ENCODE results near the gene FYB1. TPM values are rescaled to one million over a fixed set of nuclear protein-coding genes. Genes with fewer than 3 reads are reported as not detected.

The FYB1 gene
- total RNA-seq, 2 donors from 2014 or later = 95.7 to 153 TPM

DNA sequence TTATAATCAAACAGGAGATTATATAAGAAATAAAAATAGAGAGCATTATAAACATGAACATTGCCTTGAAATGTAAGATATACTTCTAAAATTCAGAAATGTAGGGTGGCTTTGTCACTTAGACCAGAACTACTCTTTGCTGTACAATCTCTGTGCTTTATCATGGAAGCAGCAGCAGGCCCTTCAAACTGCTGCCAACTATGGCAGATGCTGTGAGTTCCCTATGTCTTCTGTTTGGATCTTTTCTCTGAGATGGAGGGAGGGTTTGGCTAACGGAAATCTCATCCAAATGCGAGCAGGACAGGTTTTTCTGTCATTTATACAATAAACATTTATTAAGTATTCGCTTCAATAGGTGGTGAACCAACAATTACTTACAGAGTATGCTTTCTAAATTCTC is 110.4 kb downstream of the FYB1 start:
- Mint-ChIP-seq H3K4me3 (no peak overlapping the region), H3K27ac (peak overlapping the region; percentile 15), H3K9me3 (no peaks in the 10 kb centered on the region), H3K36me3 (ENCODE audit: low read depth) (peaks cover 93% of the 10 kb centered on the region), H3K4me1 (peaks cover 4% of the 10 kb centered on the region), H3K27me3 (no peaks in the 10 kb centered on the region)
- ATAC-seq (replicated peaks) = no peak

GRCh38 chr5:39107350-39107749 is 112.0 kb downstream of the FYB1 start:
- no peak for ATAC-seq (replicated peaks)
- Mint-ChIP-seq H3K36me3 (ENCODE audit: low read depth) (peaks cover 93% of the 10 kb centered on the region), H3K4me3 (no peak overlapping the region), H3K27ac (no peak overlapping the region), H3K27me3 (no peaks in the 10 kb centered on the region), H3K9me3 (no peaks in the 10 kb centered on the region), H3K4me1 (peaks cover 18% of the 10 kb centered on the region)

GRCh38 chr5:39106322-39106721 is 113.0 kb downstream of the FYB1 start:
- H3K4me3 Mint-ChIP-seq = no peak overlapping the region
- no peaks in the 10 kb centered on the region for H3K9me3 Mint-ChIP-seq
- peaks cover 24% of the 10 kb centered on the region for H3K4me1 Mint-ChIP-seq
- no peak overlapping the region for H3K27ac Mint-ChIP-seq
- no peak for ATAC-seq (replicated peaks)
- no peaks in the 10 kb centered on the region for H3K27me3 Mint-ChIP-seq
- peaks cover 89% of the 10 kb centered on the region for H3K36me3 Mint-ChIP-seq (ENCODE audit: low read depth)

- H3K4me3 Mint-ChIP-seq = no peak overlapping the region
- H3K9me3 Mint-ChIP-seq = no peaks in the 10 kb centered on the region
- no peaks in the 10 kb centered on the region for H3K27me3 Mint-ChIP-seq
- H3K4me1 Mint-ChIP-seq = peaks cover 36% of the 10 kb centered on the region
- H3K27ac Mint-ChIP-seq = peak overlapping the region; percentile 45
- H3K36me3 Mint-ChIP-seq (ENCODE audit: low read depth) = peaks cover 73% of the 10 kb centered on the region
- ATAC-seq (replicated peaks) = no peak
Observed at GRCh38 chr5:39104221-39104620, 115.1 kb downstream of the FYB1 start.

- no peaks in the 10 kb centered on the region for H3K9me3 Mint-ChIP-seq
- peak overlapping the region; percentile 45 for H3K27ac Mint-ChIP-seq
- H3K4me1 Mint-ChIP-seq = peaks cover 36% of the 10 kb centered on the region
Observed at GRCh38 chr5:39102684-39103155, 116.6 kb downstream of the FYB1 start.

DNA sequence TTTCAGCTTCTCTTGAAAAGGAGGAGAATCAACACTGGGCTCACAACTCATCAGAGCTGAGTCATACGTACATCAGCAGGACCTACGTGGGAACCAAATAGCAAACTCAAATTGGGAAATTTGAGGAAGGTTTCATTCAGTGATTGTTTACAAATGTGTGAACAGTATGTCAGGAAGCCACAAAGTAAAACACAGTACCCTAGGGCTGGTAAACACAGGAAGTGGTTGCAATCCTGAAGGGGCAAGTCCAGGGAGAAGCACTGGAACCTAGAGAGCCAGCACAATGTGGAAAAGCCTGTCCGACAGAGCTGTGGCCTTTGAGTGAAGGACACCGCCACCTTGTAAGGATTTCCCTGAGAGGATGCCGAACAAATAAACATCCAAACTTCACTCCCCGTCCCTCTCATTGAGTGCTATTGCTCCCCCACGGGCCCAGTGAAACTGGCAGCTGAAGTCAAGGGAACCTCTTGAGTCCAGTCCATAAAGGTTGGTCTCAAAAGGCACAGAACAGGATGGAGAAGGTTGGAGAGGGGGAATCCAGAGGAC is 118.4 kb downstream of the FYB1 start:
- H3K27me3 Mint-ChIP-seq = no peaks in the 10 kb centered on the region
- peaks cover 41% of the 10 kb centered on the region for H3K36me3 Mint-ChIP-seq (ENCODE audit: low read depth)
- H3K9me3 Mint-ChIP-seq = no peaks in the 10 kb centered on the region
- peak; percentile 83 for ATAC-seq (replicated peaks)
- H3K4me1 Mint-ChIP-seq = peaks cover 36% of the 10 kb centered on the region
- peak overlapping the region; percentile 84 for H3K27ac Mint-ChIP-seq
- H3K4me3 Mint-ChIP-seq = peak overlapping the region; percentile 40

More at GRCh38 chr5:39102684-39103155, 116.6 kb downstream of the FYB1 start:
- Mint-ChIP-seq H3K36me3 (ENCODE audit: low read depth) (peaks cover 59% of the 10 kb centered on the region), H3K27me3 (no peaks in the 10 kb centered on the region), H3K4me3 (no peak overlapping the region)
- ATAC-seq (replicated peaks) = no peak

DNA sequence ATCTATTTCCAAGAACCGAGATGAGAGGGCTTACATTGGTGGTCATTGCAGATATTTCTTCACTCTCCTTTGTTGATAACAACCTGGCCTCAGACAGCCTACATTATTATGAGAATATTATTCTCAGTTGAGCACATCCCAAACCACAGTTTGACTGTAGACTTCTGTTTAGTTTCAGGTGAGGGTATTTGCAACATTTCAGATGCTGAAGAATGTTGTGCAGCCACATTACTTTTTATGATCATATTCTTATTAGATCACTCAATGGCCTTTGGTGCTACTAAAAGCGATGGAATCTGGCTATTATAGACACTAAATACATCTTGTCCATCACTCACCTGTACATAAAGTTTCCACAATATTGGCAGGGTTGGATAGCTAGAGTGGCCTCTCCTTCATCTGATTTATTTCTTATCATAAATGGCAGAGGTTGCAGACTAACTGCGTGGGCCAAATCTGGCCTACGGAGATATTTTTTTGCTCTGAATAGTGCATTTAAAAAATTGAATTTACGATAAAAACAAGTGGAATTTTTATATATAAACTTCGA is 119.0 kb downstream of the FYB1 start:
- no peaks in the 10 kb centered on the region for H3K9me3 Mint-ChIP-seq
- no peaks in the 10 kb centered on the region for H3K27me3 Mint-ChIP-seq
- H3K36me3 Mint-ChIP-seq (ENCODE audit: low read depth) = peaks cover 35% of the 10 kb centered on the region
- peak overlapping the region; percentile 40 for H3K4me3 Mint-ChIP-seq
- peak overlapping the region; percentile 84 for H3K27ac Mint-ChIP-seq
- peaks cover 36% of the 10 kb centered on the region for H3K4me1 Mint-ChIP-seq
- ATAC-seq (replicated peaks) = no peak

DNA sequence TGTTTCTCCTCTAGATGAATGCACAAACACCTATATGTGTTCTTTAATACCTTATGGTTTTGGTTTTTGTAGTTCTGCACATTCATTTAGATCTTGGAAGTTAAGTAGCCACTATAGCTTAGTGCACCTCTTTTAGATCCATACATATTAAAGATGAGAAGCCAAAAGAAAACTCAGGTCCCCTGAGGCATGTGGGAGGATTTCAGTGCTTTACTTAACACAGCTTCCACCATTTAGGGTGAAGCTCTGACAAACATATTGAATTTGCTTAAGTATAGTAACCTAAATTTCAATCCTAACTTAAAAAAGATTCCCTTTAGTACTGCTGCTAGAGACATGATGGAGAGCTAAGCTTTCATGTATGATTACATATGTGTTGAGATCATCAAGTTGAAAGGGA is 119.5 kb downstream of the FYB1 start:
- peaks cover 36% of the 10 kb centered on the region for H3K4me1 Mint-ChIP-seq
- H3K27me3 Mint-ChIP-seq = no peaks in the 10 kb centered on the region
- H3K36me3 Mint-ChIP-seq (ENCODE audit: low read depth) = peaks cover 30% of the 10 kb centered on the region
- peak overlapping the region; percentile 84 for H3K27ac Mint-ChIP-seq
- no peaks in the 10 kb centered on the region for H3K9me3 Mint-ChIP-seq
- peak overlapping the region; percentile 40 for H3K4me3 Mint-ChIP-seq
- no peak for ATAC-seq (replicated peaks)

DNA sequence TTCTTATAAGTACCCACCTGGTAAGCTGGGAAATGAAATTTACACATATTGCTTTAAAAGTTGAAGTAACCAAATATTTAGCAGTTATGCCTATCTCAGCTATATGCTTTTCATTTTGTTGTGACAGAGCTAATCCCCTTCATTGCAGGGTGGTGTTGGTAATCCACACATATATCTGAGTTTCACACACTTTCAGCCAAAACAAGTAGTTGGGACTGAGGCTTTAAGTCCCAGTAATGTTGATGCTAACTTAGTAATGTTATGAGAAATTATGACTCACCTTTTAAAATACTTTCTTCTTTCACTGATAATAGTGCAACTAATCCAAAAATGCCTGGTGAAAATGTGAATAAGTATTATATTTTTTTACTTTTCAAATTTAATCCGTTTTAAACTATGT is 126.0 kb downstream of the FYB1 start:
- peaks cover 5% of the 10 kb centered on the region for H3K4me1 Mint-ChIP-seq
- no peak overlapping the region for H3K27ac Mint-ChIP-seq
- H3K4me3 Mint-ChIP-seq = no peak overlapping the region
- no peaks in the 10 kb centered on the region for H3K9me3 Mint-ChIP-seq
- ATAC-seq (replicated peaks) = peak; percentile 81
- H3K36me3 Mint-ChIP-seq (ENCODE audit: low read depth) = no peaks in the 10 kb centered on the region
- peaks cover 3% of the 10 kb centered on the region for H3K27me3 Mint-ChIP-seq

DNA sequence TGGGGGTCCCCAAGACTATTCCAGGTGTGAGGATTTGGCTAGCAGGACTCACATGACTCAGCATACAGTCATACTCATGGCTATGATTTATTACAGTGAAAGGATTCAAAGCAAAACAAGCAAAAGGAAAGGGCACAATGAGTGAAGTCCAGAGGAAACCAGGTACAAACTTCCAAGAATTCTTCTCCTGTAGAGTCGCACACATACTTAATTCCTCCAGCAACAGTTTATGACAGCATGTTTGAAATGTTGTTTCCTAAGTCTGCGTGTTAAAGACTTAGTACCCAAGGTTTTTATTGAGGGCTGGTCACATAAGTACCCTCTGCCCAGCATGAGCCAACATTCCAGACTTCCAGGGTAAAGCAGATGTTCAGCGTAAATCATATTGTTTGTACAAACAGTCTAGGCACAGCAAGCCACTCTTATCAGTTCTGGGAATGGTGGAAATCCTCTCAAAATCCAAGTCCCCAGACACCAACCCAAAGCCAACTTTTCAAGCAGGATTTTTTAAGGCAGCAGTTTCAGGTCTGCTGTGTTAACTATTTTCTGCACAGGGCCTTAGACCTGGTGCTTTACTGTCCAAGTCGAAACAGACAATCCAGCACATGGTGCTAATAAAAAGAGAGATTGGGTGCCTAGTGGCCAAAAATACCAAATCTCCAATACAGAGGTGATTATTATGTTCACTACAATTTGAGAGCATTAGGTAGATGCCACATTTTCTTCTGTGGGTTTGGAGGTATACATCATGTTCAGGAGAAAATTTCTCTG is 126.6 kb downstream of the FYB1 start:
- H3K4me1 Mint-ChIP-seq = peaks cover 5% of the 10 kb centered on the region
- peaks cover 3% of the 10 kb centered on the region for H3K27me3 Mint-ChIP-seq
- ATAC-seq (replicated peaks) = no peak
- H3K36me3 Mint-ChIP-seq (ENCODE audit: low read depth) = no peaks in the 10 kb centered on the region
- H3K27ac Mint-ChIP-seq = no peak overlapping the region
- H3K4me3 Mint-ChIP-seq = no peak overlapping the region
- H3K9me3 Mint-ChIP-seq = no peaks in the 10 kb centered on the region

- ATAC-seq (replicated peaks) = no peak
- Mint-ChIP-seq H3K27ac (no peak overlapping the region), H3K36me3 (ENCODE audit: low read depth) (no peaks in the 10 kb centered on the region), H3K4me1 (peaks cover 5% of the 10 kb centered on the region), H3K27me3 (peaks cover 3% of the 10 kb centered on the region), H3K4me3 (no peak overlapping the region), H3K9me3 (no peaks in the 10 kb centered on the region)
Observed at GRCh38 chr5:39091940-39092580, 127.3 kb downstream of the FYB1 start.

DNA sequence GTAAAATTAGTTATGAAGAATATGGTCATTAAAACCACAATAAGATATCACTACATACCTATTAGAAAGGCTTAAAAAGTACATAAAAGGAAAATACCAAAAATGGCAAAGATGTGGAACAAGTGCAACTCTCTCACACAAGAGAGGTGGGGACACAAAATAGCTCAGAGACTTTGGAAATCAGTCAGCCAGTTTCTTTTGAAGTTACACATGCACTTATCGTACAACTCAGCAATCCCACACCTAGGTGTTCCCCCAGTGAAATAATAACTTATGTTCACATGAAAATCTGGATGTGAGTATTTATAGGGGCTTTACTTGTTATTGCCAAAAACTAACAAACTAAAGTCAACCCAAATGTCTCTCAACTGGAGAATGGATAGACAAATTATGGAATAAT is 135.4 kb downstream of the FYB1 start:
- peak; percentile 86 for ATAC-seq (replicated peaks)

GRCh38 chr5:39082995-39083394 is 136.4 kb downstream of the FYB1 start:
- Mint-ChIP-seq H3K36me3 (ENCODE audit: low read depth) (peaks cover 5% of the 10 kb centered on the region), H3K9me3 (peaks cover 5% of the 10 kb centered on the region), H3K27me3 (peaks cover 15% of the 10 kb centered on the region), H3K4me1 (peaks cover 12% of the 10 kb centered on the region), H3K4me3 (peak overlapping the region; percentile 61), H3K27ac (peak overlapping the region; percentile 90)
- peak; percentile 72 for ATAC-seq (replicated peaks)

More for the DNA sequence above, 135.4 kb downstream of the FYB1 start:
- Mint-ChIP-seq H3K9me3 (peaks cover 5% of the 10 kb centered on the region), H3K36me3 (ENCODE audit: low read depth) (peaks cover 5% of the 10 kb centered on the region), H3K4me3 (peak overlapping the region; percentile 61), H3K4me1 (peaks cover 12% of the 10 kb centered on the region), H3K27ac (peak overlapping the region; percentile 90), H3K27me3 (peaks cover 12% of the 10 kb centered on the region)

DNA sequence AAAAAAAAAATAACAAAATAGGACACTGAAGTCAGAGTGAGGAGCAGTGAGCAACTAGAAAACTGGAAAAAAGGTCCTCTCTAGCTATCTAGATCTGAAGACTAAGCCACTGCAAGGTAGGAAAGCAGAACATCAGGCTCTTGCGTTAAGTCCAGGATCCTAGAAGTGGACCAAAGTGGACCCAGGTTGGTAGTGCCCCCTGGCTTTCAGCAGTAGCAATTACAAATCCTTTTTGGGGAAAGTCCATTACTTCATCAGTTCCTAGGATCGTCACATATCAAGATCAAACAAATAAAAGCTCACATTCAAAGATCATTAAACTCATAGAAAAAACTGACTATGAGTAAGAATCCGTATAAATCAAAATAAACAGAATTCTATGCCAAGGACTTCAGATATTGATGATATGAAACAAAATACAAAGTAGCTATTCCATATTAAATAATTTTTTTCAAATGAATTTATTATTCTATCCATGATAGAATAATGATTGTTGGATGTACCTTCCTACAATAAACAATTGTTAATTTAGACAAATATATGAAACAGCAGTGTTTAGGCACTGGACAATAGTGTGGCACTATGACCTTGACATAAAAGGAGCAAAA is 138.7 kb downstream of the FYB1 start:
- peaks cover 5% of the 10 kb centered on the region for H3K36me3 Mint-ChIP-seq (ENCODE audit: low read depth)
- ATAC-seq (replicated peaks) = no peak
- peaks cover 18% of the 10 kb centered on the region for H3K4me1 Mint-ChIP-seq
- H3K27ac Mint-ChIP-seq = no peak overlapping the region
- H3K27me3 Mint-ChIP-seq = peaks cover 10% of the 10 kb centered on the region
- peaks cover 5% of the 10 kb centered on the region for H3K9me3 Mint-ChIP-seq
- H3K4me3 Mint-ChIP-seq = peak overlapping the region; percentile 23

Data from activated T-helper 17 cell treated with anti-CD3 and anti-CD28 coated beads, Interleukin-2, amount 50 U/mL, for 72 hours (primary cell).